Measurements from ENCODE around the gene CASQ1.

CASQ1 gene

GRCh38 chr1:160239582-160240299 is 49.4 kb downstream of the CASQ1 start:
- no peak overlapping the region for H3K4me3 ChIP-seq (ENCODE audit: low read depth, low read length)
- DNase-seq (ENCODE audit: low read depth): no peak
- no peak for TF ChIP-seq MAX (IDR thresholded peaks at IDR 0.05; ENCODE audit: low read depth, low read length)
- no peak for TF ChIP-seq CTCF (IDR thresholded peaks at IDR 0.05; ENCODE audit: low read depth, low read length)
- TF ChIP-seq POLR2A (IDR thresholded peaks at IDR 0.05; ENCODE audit: extremely low read depth, insufficient read length): no peak
- TF ChIP-seq MYC (IDR thresholded peaks at IDR 0.05; ENCODE audit: low read depth, low read length): no peak

- no peak overlapping the region for H3K4me3 ChIP-seq (ENCODE audit: low read depth, low read length)
- no peak for TF ChIP-seq MAX (IDR thresholded peaks at IDR 0.05; ENCODE audit: low read depth, low read length)
- no peak for TF ChIP-seq CTCF (IDR thresholded peaks at IDR 0.05; ENCODE audit: low read depth, low read length)
- DNase-seq (ENCODE audit: low read depth): no peak
These were observed 53.4 kb downstream of the CASQ1 start for GRCh38 chr1:160243767-160244166.

- DNase-seq (ENCODE audit: low read depth): no peak
- TF ChIP-seq MYC (IDR thresholded peaks at IDR 0.05; ENCODE audit: low read depth, low read length) (no peak), POLR2A (IDR thresholded peaks at IDR 0.05; ENCODE audit: extremely low read depth, insufficient read length) (no peak), CTCF (IDR thresholded peaks at IDR 0.05; ENCODE audit: low read depth, low read length) (no peak), MAX (IDR thresholded peaks at IDR 0.05; ENCODE audit: low read depth, low read length) (no peak)
These were observed 53.8 kb downstream of the CASQ1 start for GRCh38 chr1:160244209-160244608.

GRCh38 chr1:160245434-160245833 is 55.1 kb downstream of the CASQ1 start:
- DNase-seq (ENCODE audit: low read depth): no peak
- no peak overlapping the region for H3K4me3 ChIP-seq (ENCODE audit: low read depth, low read length)

More at GRCh38 chr1:160244209-160244608, 53.8 kb downstream of the CASQ1 start:
- H3K4me3 ChIP-seq (ENCODE audit: low read depth, low read length): no peak overlapping the region

GRCh38 chr1:160247053-160247452 is 56.7 kb downstream of the CASQ1 start:
- TF ChIP-seq MYC (IDR thresholded peaks at IDR 0.05; ENCODE audit: low read depth, low read length) (no peak), POLR2A (IDR thresholded peaks at IDR 0.05; ENCODE audit: extremely low read depth, insufficient read length) (no peak), MAX (IDR thresholded peaks at IDR 0.05; ENCODE audit: low read depth, low read length) (no peak), CTCF (IDR thresholded peaks at IDR 0.05; ENCODE audit: low read depth, low read length) (no peak)
- no peak overlapping the region for H3K4me3 ChIP-seq (ENCODE audit: low read depth, low read length)
- DNase-seq (ENCODE audit: low read depth): no peak

More at GRCh38 chr1:160245434-160245833, 55.1 kb downstream of the CASQ1 start:
- no peak for TF ChIP-seq MAX (IDR thresholded peaks at IDR 0.05; ENCODE audit: low read depth, low read length)
- no peak for TF ChIP-seq POLR2A (IDR thresholded peaks at IDR 0.05; ENCODE audit: extremely low read depth, insufficient read length)
- TF ChIP-seq CTCF (IDR thresholded peaks at IDR 0.05; ENCODE audit: low read depth, low read length): no peak
- no peak for TF ChIP-seq MYC (IDR thresholded peaks at IDR 0.05; ENCODE audit: low read depth, low read length)
